AG08396 (cell line): ENCODE results near the gene GPX6.
A peak's percentile ranks its signal among the peaks of the same experiment; 100 is the strongest.
"Not testable (repeated sequence)": the region's sequence is repeated elsewhere in the genome, so short reads cannot be mapped to it uniquely, and the experiment has no call there.

Source experiments
- DNase-seq: peaks from one replicate; pipeline ENCODE4 v3.0.0; 2012; ENCODE audit warnings: low spot score, mixed read lengths

The GPX6 gene

GRCh38 chr6:28523241-28523622, 7.6 kb upstream of the GPX6 start:
- no peak for DNase-seq

- DNase-seq, result no peak
Measured at GRCh38 chr6:28522594-28523240, 7.1 kb upstream of the GPX6 start.

- DNase-seq, result no peak
Measured at GRCh38 chr6:28517964-28518363, 2.4 kb upstream of the GPX6 start.

- DNase-seq, result not testable (repeated sequence)
Measured at GRCh38 chr6:28512387-28512786, 3.2 kb downstream of the GPX6 start.

GRCh38 chr6:28511628-28512300, 3.8 kb downstream of the GPX6 start:
- no peak for DNase-seq

GRCh38 chr6:28506807-28507475, 8.7 kb downstream of the GPX6 start:
- DNase-seq, result no peak

GRCh38 chr6:28505733-28506132, 9.9 kb downstream of the GPX6 start:
- DNase-seq, result no peak

- DNase-seq, result not testable (repeated sequence)
Measured at GRCh38 chr6:28502709-28503305, 12.8 kb downstream of the GPX6 start.

- not testable (repeated sequence) for DNase-seq
Measured at GRCh38 chr6:28502136-28502535, 13.5 kb downstream of the GPX6 start.

- DNase-seq, result no peak
Measured at GRCh38 chr6:28501259-28501658, 14.3 kb downstream of the GPX6 start.

GRCh38 chr6:28497893-28498292, 17.7 kb downstream of the GPX6 start:
- no peak for DNase-seq

GRCh38 chr6:28497306-28497705, 18.3 kb downstream of the GPX6 start:
- DNase-seq, result no peak

GRCh38 chr6:28496099-28496779, 19.4 kb downstream of the GPX6 start:
- DNase-seq, result no peak

- no peak for DNase-seq
Measured at GRCh38 chr6:28491984-28492317, 23.6 kb downstream of the GPX6 start.

GRCh38 chr6:28490205-28490890, 25.2 kb downstream of the GPX6 start:
- no peak for DNase-seq

GRCh38 chr6:28489366-28490204, 26.0 kb downstream of the GPX6 start:
- peak; percentile 77 for DNase-seq

GRCh38 chr6:28488916-28489365, 26.7 kb downstream of the GPX6 start:
- DNase-seq, result peak; percentile 39

- no peak for DNase-seq
Measured at GRCh38 chr6:28486988-28487742, 28.4 kb downstream of the GPX6 start.

GRCh38 chr6:28486533-28486932, 29.1 kb downstream of the GPX6 start:
- DNase-seq, result no peak

- DNase-seq, result no peak
Measured at GRCh38 chr6:28485482-28485881, 30.1 kb downstream of the GPX6 start.
